Activated naive CD4-positive, alpha-beta T cell treated with anti-CD3 and anti-CD28 coated beads, Interleukin-2, amount 50 U/mL, for 72 hours (primary cell): Measurements from ENCODE around the gene RAP1GAP. TPM values are rescaled to one million over a fixed set of nuclear protein-coding genes. Genes with fewer than 3 reads are reported as not detected.

Experiments
- total RNA-seq, 2 donors: library from RNA; stranded (reverse); gene quantifications; one replicate each; pipeline ENCODE4 v1.2.3, GENCODE V29; 2022

The RAP1GAP gene
- total RNA-seq, 2 donors from 2014 or later: 0.46 to 2.1 TPM

Other genes with a start within 250 kb of the RAP1GAP start
- gene NBPF3, start 229.2 kb downstream of the RAP1GAP start, total RNA-seq: 10 to 100 TPM in 1 of 2 donors, 1 to 10 TPM in 1; 6.4 to 10.1 TPM
- gene ALPL, start 159.9 kb downstream of the RAP1GAP start, total RNA-seq: not detected
- 100 to 1,000 TPM; 118 to 133 TPM for gene USP48, start 113.8 kb upstream of the RAP1GAP start, total RNA-seq
- under 1 TPM in 1 of 2 donors, not detected in 1; 0.08 TPM for gene LDLRAD2, start 142.9 kb upstream of the RAP1GAP start, total RNA-seq